ENCODE data around the gene TMEM59L.
A peak's percentile ranks its signal among the peaks of the same experiment; 100 is the strongest.
"Not testable (repeated sequence)": the region's sequence is repeated elsewhere in the genome, so short reads cannot be mapped to it uniquely, and the experiment has no call there.

TMEM59L gene

GRCh38 chr19:18612772-18613588, at the start of gene TMEM59L:
TMEM59L (plus strand) TSS chr19:18612870; CDS start chr19:18612959, 89 bp downstream.
- peak; percentile 60 for DNase-seq (ENCODE audit: low read depth, low spot score)

GRCh38 chr19:18566953-18567352, 45.7 kb upstream of the TMEM59L start:
- DNase-seq (ENCODE audit: low read depth, low spot score), result no peak

GRCh38 chr19:18568367-18568766, 44.3 kb upstream of the TMEM59L start:
- DNase-seq (ENCODE audit: low read depth, low spot score), result no peak

- DNase-seq (ENCODE audit: low read depth, low spot score), result peak; percentile 99
Observed at GRCh38 chr19:18571564-18572344, 40.9 kb upstream of the TMEM59L start, which contains the start of gene UBA52. UBA52 (plus strand) TSS chr19:18571857; CDS start chr19:18573301, 1,444 bp downstream.

GRCh38 chr19:18574691-18575291, 37.9 kb upstream of the TMEM59L start:
- DNase-seq (ENCODE audit: low read depth, low spot score), result no peak

GRCh38 chr19:18576383-18576782, 36.3 kb upstream of the TMEM59L start:
- DNase-seq (ENCODE audit: low read depth, low spot score), result no peak

- DNase-seq (ENCODE audit: low read depth, low spot score), result no peak
Observed at GRCh38 chr19:18577365-18577914, 35.2 kb upstream of the TMEM59L start.

- DNase-seq (ENCODE audit: low read depth, low spot score), result no peak
Observed at GRCh38 chr19:18580311-18580710, 32.4 kb upstream of the TMEM59L start.

- DNase-seq (ENCODE audit: low read depth, low spot score), result no peak
Observed at GRCh38 chr19:18586306-18586705, 26.4 kb upstream of the TMEM59L start.

GRCh38 chr19:18587561-18587960, 25.1 kb upstream of the TMEM59L start:
- DNase-seq (ENCODE audit: low read depth, low spot score), result no peak

GRCh38 chr19:18587962-18588610, 24.6 kb upstream of the TMEM59L start:
- DNase-seq (ENCODE audit: low read depth, low spot score), result no peak

- DNase-seq (ENCODE audit: low read depth, low spot score), result peak; percentile 92
Observed at GRCh38 chr19:18588611-18589379, 23.9 kb upstream of the TMEM59L start, which contains the start of gene REX1BD. REX1BD (plus strand) TSS chr19:18588798; CDS start chr19:18588802, 4 bp downstream.

GRCh38 chr19:18589380-18590272, 23.0 kb upstream of the TMEM59L start:
- DNase-seq (ENCODE audit: low read depth, low spot score), result peak; percentile 81

GRCh38 chr19:18590273-18591272, 22.1 kb upstream of the TMEM59L start:
- DNase-seq (ENCODE audit: low read depth, low spot score), result peak; percentile 94

GRCh38 chr19:18591735-18592385, 20.8 kb upstream of the TMEM59L start:
- no peak for DNase-seq (ENCODE audit: low read depth, low spot score)

GRCh38 chr19:18592732-18593131, 19.9 kb upstream of the TMEM59L start:
- not testable (repeated sequence) for DNase-seq (ENCODE audit: low read depth, low spot score)

GRCh38 chr19:18593367-18594095, 19.1 kb upstream of the TMEM59L start:
- peak; percentile 10 for DNase-seq (ENCODE audit: low read depth, low spot score)

Measured in astrocyte of the hippocampus (primary cell).